NAMALWA (cell line): ENCODE data around the gene COPG1.

Experiments used
- DNase-seq: peaks from one replicate; pipeline ENCODE4 v3.0.0-alpha.2; 2015; ENCODE audit warnings: low spot score

Gene COPG1

GRCh38 chr3:129280183-129280582, 30.8 kb downstream of the COPG1 start:
- DNase-seq: no peak

GRCh38 chr3:129281726-129282125, 32.3 kb downstream of the COPG1 start:
- DNase-seq: peak; percentile 61

- peak; percentile 96 for DNase-seq
These were observed 33.4 kb downstream of the COPG1 start for GRCh38 chr3:129282727-129283327.

GRCh38 chr3:129286081-129286480, 36.7 kb downstream of the COPG1 start:
- no peak for DNase-seq

- DNase-seq: no peak
These were observed 39.0 kb downstream of the COPG1 start for GRCh38 chr3:129288446-129288845.

GRCh38 chr3:129289201-129289921, 40.0 kb downstream of the COPG1 start:
- DNase-seq: no peak

GRCh38 chr3:129291236-129291886, 42.0 kb downstream of the COPG1 start:
- DNase-seq: no peak

- no peak for DNase-seq
These were observed 45.9 kb downstream of the COPG1 start for GRCh38 chr3:129295286-129295685.

- DNase-seq: no peak
These were observed 54.9 kb downstream of the COPG1 start for GRCh38 chr3:129304146-129304961.

- DNase-seq: no peak
These were observed 55.5 kb downstream of the COPG1 start for GRCh38 chr3:129304962-129305222.

GRCh38 chr3:129305592-129306091, 56.2 kb downstream of the COPG1 start:
- no peak for DNase-seq

- no peak for DNase-seq
These were observed 59.2 kb downstream of the COPG1 start for GRCh38 chr3:129308636-129309035.

GRCh38 chr3:129310111-129311011, 61.0 kb downstream of the COPG1 start:
- DNase-seq: no peak

- no peak for DNase-seq
These were observed 61.9 kb downstream of the COPG1 start for GRCh38 chr3:129311054-129311902.

- no peak for DNase-seq
These were observed 62.7 kb downstream of the COPG1 start for GRCh38 chr3:129312021-129312639.

- no peak for DNase-seq
These were observed 63.4 kb downstream of the COPG1 start for GRCh38 chr3:129312671-129313414.

GRCh38 chr3:129313415-129313664, 63.9 kb downstream of the COPG1 start:
- no peak for DNase-seq

- DNase-seq: peak; percentile 54
These were observed 64.4 kb downstream of the COPG1 start for GRCh38 chr3:129313665-129314385.
